IPS-NIHi7 (cell line): Measurements from ENCODE around the gene ARHGEF5.
"Not testable (repeated sequence)": the region's sequence is repeated elsewhere in the genome, so short reads cannot be mapped to it uniquely, and the experiment has no call there.

ENCODE experiments used
- DNase-seq: peaks from one replicate; pipeline ENCODE4 v3.0.0; 2012; ENCODE audit warnings: mixed read lengths; ENCODE audit errors: extremely low spot score

The ARHGEF5 gene

DNA sequence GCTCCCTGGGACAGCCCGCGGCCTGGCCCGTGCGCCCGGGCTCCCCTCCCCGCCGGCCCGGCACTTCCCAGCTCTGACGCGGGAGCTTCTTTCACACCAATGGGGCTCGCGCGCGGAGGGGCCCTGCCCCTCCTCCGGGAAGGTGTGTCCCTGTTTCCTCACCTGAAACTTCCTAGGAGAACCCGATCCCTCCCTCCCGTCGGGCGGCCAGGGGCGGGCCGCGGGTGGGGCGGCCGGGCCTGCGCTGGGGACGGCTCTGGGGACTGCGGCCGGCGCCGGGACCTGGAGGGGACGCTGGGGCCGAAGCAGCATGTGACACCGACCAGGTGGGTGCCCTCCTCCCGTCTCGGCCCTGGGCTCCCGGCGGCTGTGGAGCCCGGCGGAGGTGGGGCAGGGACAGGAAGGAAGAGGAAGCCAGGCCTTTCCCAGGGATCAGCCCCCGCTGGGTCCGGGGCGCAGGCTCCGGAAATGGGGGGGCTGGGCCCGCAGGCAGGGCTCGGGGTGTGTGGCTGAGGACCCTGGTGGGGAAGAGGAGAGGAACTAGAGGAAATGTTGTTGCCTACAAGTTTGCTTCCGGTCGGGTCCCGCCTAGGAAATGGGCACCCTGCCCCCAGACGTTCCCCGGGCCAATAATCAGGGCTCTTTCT lies at the start of gene ARHGEF5:
Gene ARHGEF5 (plus strand): TSS at position 227 of the 647 bp plus-strand sequence. CDS start 7,268 bp downstream, outside the sequence.
- DNase-seq, result not testable (repeated sequence)

DNA sequence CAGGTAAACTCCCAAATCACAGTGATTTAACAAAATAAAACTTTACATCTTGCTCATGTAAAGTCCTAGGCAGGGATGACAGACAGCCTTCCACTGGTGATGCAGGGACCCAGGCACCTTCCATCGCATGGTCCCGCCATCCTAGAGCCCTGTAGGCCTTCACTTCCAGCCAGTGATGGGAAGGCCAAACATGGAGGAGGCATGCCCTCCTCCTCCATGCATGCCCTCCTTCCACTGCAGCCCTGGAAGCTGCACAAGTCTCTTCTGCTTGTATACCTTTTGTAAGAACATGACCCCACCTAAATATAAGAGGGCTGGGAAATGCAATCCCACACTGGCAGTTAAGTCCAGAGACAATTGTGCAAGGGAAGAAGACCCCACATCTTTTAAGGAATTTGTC lies 45.5 kb upstream of the ARHGEF5 start:
- DNase-seq, result not testable (repeated sequence)

DNA sequence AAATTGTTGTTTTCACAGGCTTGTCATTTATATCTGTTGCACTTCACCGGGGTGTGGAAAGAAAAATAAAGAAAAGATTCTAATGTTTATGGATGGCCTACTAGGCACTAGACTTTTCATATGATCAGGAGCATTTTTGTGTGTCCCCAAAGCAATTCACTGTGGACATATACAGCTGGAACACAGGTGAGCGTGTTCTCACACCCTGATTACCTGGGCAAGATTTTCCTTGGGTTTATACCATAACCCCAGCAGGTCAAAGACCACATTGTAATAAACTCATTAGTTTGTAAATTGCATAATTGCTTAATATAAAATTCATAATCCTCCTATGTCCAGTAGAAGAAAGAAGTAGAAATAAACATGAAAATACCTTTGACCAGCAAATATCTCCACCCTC lies 44.0 kb upstream of the ARHGEF5 start:
- not testable (repeated sequence) for DNase-seq

DNA sequence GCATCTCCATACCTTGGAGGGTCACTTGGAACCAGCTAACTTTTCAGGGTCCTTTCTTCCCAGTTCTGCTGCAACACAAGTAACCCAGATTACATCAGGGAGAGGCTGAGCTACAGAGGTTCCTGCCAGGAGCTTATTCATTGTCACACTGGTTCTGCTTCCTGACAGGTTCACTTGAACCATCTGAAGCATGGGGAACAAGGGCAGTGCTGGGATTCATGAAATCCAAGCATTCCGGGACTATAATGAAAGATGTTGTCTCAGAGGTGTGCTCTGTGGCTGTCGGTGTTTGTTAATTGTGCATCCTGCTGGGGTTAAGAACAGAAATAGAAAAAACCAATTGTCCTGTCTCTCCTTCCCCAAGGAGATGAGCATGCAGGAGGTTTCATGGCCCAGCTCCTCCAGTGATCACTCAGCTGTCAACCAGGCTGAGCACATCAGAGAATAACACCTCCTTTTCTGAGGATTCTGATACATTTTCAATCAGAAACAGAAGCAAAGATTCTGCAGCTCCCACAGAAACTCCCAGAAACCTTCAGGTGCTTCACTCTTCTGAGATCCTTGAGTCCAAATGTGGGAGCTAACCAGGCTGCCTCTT lies 43.2 kb upstream of the ARHGEF5 start, which contains the start of gene OR2A1:
Gene OR2A1 (plus strand): TSS at position 548 of the 598 bp plus-strand sequence. CDS start 5,706 bp downstream, outside the sequence.
- not testable (repeated sequence) for DNase-seq

DNA sequence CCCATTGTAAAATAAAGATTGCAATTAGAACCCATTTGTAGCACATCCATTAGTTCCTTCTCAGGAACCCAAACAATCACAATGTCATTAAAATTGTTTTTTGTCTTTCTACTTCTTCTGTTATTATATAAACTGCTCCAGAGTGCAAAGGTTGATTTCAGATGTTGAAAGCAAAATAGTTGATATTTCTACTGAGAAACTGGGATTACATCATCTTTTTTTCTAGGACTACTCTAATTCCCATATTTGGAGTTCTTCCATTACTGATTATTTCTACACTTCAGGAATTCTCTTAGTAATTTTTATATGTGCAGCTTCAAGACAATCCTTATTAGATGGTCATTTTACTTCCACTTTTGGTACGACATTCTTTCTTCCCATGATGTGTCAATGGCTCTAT lies 37.7 kb upstream of the ARHGEF5 start:
- not testable (repeated sequence) for DNase-seq

DNA sequence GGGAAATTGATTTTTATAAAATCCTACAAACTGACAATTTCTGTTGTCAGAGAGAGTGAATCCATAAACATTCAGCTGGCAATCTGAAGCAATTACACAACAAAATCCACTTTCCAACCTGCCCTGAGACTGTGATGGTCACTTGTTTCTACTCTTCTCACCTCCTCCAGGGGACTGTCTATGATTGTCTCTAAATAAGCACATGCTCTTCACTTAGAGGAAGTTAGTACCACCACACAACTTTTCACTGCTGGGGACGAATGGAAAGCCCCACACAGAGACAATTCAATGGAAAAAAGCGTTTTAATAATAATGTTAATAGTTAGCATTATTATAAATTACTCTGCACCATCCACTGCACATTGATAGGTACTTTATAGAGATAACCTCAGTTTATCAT lies 35.7 kb upstream of the ARHGEF5 start:
- not testable (repeated sequence) for DNase-seq

DNA sequence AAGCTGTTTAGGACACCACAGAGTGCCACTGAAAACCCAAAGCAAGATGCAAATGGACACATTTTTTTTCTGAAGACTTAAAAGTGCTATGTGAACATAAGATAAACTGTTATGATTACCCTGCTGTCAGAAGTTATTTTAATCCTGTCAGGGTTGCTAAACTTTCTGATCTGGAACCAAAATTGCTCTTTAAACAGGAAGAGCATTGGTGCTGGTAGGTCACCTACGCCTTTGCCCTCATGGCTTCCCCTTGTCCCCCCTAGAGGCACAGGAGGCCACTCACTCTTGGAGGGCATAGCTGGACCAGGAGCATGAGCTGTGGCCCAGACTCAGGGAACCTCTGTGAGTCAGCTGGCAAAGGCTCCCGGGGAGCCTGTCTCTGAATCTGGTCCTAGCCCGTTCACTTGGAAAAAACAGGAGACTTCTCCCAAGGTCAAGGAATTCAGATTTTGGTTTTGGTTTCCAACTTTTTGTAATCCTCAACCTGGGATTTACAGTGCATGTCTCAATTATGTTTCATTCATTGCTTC lies 33.5 kb upstream of the ARHGEF5 start:
- not testable (repeated sequence) for DNase-seq

DNA sequence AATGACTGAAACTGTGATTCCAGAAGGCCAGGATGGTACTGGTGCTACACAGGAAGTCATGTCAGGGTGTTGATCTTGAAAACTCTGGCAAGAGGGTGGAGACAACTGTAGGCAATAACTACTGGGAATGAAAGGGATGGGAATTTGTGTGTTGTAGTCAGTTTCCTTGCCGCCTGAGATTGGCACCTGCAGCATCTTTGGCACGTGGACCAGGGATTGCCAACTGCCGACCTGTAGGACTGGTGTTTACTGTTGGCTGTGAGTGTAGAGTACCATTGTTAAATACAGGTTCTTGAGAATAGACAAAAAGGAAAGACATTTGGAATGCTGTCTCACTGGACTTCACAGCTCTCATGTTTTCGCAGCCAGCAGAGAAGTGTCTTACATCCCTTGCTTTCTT lies 31.8 kb upstream of the ARHGEF5 start:
- DNase-seq, result not testable (repeated sequence)

DNA sequence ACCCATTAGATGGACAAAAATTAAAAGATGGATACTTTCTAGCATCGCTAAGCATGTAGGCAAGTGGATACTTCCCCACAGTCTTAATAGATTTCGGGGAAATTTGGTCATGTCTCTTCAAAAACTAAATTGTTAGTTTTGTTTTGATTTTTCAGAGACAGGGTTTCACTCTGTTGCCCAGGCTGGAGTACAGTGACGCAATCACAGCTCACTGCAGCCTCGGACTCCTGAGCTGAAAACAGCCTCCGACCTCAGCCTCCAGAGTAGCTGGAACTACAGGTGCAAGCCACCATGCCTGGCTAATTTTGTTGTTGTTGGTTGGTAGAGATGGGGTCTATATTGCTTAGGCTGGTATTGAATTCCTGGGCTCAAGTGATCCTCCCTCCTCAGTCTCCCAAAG lies 29.3 kb upstream of the ARHGEF5 start:
- not testable (repeated sequence) for DNase-seq

DNA sequence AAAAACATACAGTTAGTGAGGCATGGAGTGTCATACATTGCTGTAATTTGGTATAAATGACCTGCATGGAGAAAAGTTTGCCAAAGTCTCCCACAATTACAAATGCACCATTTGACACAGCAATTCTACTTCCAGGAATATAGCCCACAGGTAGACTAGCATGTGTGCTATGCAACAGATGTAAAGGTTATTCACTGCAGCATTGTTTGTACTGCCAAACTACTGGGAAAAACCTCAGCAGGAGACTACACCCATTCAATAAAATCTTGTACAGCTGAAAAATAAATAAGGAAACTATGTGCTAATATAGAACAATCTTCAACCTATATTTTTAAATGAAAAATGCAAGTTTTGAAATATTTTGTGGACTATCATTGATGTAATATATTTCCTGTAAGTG lies 25.2 kb upstream of the ARHGEF5 start:
- DNase-seq, result not testable (repeated sequence)

DNA sequence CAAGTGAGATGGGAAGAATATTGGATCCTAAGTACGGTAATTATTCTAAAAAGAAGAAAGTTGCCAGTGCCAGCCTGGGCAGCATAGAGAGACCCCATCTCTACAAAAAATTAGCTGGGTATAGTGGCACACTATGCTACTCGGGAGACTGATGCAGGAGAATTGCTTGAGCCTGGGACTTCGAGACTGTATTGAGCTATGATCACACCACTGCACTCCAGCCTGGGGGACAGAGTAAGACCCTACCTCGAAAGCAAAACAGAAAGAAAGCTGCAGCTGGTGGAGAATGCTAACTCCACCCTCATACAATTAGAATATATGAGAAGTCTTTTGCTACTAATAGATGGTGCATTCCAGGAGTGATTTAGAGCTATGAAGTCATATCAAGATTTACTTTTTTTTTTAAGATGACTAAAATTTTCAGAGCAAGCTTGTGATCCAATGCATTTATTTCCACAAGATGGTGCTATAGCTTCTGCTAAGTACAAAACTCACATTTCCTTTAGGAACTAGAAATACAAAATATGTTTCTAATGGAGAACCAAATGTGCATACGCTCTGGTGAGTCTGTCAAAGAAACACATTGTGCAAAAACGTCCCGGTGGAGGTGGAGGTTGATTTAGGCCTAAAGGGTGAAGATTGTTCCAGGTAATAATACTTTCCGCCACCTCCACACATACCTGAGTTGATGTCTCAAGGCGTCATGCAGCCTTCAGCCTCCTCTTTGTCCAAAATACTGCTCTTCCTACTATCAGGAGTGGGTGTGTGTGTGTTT lies 23.8 kb upstream of the ARHGEF5 start:
- not testable (repeated sequence) for DNase-seq

DNA sequence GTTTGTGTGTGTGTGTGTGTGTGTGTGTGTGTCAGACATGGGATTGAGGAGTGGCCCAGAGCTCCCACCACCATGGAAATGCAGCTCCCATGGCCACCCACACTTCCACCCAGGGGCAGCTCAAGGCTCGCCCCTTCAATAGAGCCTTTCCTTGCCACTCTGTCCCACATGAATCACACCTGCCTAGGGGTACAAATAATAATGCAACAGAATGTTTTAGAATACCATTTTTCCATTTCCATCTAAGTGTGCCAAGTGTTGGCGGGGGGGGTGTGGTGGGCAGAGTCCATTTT lies 23.3 kb upstream of the ARHGEF5 start:
- DNase-seq, result not testable (repeated sequence)

DNA sequence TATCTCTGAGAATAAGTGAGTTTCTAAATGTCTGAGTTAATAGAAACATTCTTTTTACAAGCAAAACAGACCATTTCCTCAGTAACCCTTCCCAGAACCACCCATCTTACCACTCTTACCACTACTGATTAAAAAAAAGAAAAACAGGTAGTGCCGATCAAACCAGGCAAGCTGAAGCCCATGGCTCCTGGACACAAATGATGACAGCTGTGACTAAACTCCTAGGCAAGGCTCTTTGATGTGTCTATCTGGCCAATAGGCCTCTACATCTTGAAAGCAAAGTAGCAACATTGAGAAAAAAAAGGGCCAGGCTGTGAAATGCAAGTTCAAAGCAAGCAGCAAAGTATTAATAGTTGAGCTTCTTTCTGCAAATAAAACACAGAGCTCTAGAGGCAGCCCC lies 6.6 kb upstream of the ARHGEF5 start:
- not testable (repeated sequence) for DNase-seq

DNA sequence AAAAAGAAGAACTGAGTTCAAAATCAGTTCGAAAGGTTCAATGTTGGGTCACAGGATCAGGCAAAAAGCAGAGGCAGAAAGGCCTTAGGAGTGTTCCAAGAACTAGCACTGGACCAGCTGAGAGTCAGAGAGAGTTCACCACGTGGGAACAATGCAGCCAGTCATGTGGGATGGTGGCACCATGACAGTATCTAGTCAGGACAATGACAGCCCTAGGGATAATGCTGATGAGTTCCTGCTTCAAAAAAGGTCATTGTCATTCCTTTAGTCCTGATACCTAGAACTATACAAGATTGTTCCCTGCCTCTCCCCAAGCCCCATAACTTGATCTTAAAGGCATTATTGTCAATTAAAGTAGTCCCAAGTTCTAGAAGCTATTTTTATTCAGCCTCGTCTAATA lies 3.5 kb upstream of the ARHGEF5 start:
- DNase-seq, result not testable (repeated sequence)

DNA sequence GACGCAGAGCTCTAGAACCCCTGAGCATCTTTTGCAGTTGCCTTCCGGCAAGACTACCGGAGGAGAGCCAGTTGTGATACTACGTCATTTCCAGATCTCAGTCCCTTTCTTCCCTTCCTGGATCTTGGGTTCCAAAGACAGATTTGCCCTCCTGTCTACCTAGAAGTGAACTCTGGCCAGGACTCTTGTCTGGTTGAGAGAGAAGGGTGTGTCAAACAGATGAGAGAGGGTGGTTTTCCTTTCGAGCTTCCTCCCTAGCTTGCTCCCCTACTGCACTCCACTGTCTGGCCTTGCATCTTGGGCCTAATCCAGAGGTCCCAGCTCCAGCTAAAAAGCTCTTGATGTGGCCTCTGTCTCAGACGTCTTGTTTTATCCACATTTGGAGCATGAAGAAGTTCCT lies 983 bp downstream of the ARHGEF5 start:
- not testable (repeated sequence) for DNase-seq

DNA sequence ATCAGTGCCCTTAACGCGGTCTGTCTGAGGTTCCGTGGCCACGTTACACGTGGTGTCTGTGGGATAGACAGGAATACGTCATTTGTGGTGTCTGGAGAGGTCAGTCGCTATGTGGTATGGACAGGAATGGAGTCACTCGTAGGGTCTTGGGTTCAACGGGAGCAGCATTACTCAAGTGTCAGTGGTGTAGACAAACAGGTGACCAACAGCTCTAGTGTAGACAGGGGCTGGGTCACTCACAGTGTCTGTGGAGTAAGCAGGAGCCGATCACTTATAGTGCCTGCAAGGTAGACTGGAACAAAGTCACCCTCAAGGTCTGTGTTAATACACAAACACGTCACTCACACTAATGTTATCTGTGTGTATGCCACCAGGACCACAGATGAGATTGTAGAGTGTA lies 1.7 kb downstream of the ARHGEF5 start:
- DNase-seq, result not testable (repeated sequence)

DNA sequence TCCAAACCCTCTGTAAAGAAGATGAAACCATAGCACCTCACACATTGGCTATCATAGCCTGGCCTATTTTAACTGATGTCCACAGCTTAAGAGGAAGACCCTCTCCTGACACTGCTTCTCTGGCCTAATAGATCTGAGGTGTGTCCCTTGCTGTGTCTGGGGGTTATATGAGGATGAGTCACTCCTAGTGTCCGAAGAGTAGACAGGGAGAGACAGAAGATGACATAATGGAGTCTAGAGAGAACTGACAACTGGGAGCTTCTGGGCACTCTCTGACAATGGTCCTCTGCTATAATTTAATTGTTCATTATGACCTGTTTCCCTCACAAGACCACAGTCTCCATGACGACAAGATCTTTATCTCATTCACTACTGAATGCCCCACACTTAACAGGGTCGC lies 6.9 kb downstream of the ARHGEF5 start:
- DNase-seq, result not testable (repeated sequence)

DNA sequence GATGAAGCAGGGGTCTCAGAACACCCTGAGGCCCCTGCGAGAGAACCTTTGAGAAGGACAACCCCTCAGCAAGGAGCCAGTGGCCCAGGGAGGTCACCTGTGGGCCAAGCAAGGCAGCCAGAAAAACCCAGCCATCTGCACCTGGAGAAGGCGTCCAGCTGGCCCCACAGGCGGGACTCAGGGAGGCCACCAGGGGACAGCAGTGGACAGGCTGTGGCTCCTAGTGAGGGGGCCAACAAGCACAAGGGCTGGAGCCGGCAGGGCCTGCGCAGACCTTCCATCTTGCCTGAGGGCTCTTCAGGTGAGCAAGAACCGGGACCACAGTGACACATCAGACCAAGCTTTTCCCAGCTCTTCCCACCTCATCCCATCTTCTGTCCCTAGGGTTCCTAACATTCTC lies 10.3 kb downstream of the ARHGEF5 start:
- not testable (repeated sequence) for DNase-seq

DNA sequence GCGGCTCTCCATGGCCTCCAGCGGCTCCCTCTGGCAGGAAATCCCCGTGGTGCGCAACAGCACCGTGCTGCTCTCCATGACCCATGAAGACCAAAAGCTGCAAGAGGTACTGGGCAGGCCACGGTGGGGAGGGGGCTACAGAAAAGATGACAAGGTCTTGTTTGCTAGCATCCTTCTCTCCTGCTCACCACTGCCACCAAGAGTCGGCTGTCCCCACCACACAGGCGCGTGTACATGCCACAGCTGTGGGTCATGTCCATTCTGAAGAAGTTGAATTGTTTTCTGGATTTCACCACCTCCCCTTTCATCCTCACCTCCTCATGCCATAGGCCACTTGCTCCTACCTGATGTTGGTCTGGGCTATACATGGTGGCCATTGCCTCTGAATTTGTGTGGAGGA lies 12.0 kb downstream of the ARHGEF5 start:
- DNase-seq, result not testable (repeated sequence)

DNA sequence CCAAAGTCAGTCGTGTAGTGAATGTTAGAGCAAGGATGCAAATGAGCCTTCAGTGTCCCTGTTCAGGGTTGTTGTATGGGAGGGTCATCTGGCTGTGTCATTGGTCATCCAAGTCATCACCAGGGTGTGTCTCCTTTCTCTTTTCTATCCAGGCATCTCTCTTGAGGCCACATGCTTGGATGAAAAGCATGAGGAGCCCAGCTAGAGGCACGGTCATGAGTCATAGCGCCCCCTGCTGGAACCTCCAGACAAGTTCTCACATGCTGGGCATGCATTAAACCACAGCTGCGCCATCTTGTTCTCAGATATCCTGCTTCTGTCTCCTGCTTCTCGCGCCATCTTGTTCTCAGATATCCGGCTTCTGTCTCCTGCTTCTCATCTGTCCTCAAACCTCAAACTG lies 14.0 kb downstream of the ARHGEF5 start:
- DNase-seq, result not testable (repeated sequence)

DNA sequence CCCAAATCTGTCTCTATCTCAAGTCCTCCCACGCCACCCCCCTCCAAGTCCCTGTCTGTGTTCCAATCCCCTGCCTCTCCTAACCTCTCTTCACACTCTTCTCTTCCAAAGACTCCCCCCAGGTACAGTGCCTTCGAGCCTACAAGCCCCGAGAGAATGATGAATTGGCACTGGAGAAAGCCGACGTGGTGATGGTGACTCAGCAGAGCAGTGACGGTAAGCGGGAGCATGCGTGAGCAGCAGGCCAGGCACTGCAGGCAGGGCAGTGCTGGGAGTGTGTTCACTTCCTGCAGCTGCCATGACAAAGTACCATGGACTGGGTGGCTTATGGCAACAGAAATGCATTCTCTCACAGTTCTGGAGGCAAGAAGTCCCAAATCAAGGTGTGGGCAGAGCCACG lies 23.4 kb downstream of the ARHGEF5 start:
- no peak for DNase-seq

DNA sequence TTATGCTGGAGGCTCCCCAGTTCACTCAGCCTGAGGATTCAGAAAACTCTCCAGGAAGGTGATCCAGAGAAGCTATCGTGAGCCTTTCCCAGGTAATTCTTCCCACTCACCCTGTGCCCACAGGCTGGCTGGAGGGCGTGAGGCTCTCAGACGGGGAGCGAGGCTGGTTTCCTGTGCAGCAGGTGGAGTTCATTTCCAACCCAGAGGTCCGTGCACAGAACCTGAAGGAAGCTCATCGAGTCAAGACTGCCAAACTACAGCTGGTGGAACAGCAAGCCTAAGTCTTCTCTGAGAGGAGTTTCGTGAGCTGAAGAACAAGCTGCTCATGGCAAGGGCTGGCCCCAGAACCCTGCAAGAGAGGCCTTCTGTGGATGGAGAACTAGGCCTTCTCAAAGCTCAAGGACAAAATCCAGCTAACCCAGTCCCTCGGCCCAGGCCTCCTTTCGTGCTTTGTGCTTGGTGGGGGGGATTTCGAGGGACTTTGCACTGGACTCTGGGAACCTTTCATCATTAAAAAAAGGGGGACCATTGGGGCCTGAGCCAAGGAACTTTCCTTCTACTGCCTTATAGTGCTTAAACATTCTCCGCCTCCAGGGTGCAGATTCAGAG lies 24.7 kb downstream of the ARHGEF5 start:
- DNase-seq, result no peak
